GM23248 (cell line): ENCODE results near the gene SHROOM3. TPM values are rescaled to one million over a fixed set of nuclear protein-coding genes. Genes with fewer than 3 reads are reported as not detected.

Experiments used
- DNase-seq: peaks from one replicate; pipeline ENCODE4 v3.0.0-alpha.2; 2015
- H2AFZ ChIP-seq: fragments of 200-600 bp; sonication (generic); 2 replicates; pipeline ENCODE4 v1.6.1; 2016; ENCODE audit warnings: antibody characterized with exemption
- H3F3A ChIP-seq: fragments of 200-600 bp; sonication (generic); 2 replicates; pipeline ENCODE4 v1.6.1; 2016; ENCODE audit warnings: mild to moderate bottlenecking, antibody characterized with exemption, mixed run types; ENCODE audit not compliant: insufficient read depth
- H3K27ac ChIP-seq: fragments of 200-600 bp; sonication (generic); 2 replicates; pipeline ENCODE4 v1.5.1; 2016; ENCODE audit warnings: mild to moderate bottlenecking
- H3K27me3 ChIP-seq: fragments of 200-600 bp; sonication (generic); replicated peaks from 2 replicates; pipeline ENCODE4 v1.6.1; 2016; ENCODE audit warnings: mild to moderate bottlenecking; ENCODE audit not compliant: insufficient read depth
- H3K36me3 ChIP-seq: fragments of 200-600 bp; sonication (generic); 2 replicates; pipeline ENCODE4 v1.6.1; 2016; ENCODE audit warnings: low read depth, mild to moderate bottlenecking
- H3K4me1 ChIP-seq: fragments of 200-600 bp; sonication (generic); 2 replicates; pipeline ENCODE4 v1.6.1; 2016; ENCODE audit warnings: mild to moderate bottlenecking; ENCODE audit not compliant: insufficient read depth
- H3K4me2 ChIP-seq: fragments of 200-600 bp; sonication (generic); one replicate; pipeline ENCODE4 v1.6.1; 2016; ENCODE audit warnings: mild to moderate bottlenecking; ENCODE audit not compliant: unreplicated experiment
- H3K4me3 ChIP-seq: fragments of 200-600 bp; sonication (generic); 2 replicates; pipeline ENCODE4 v1.5.1; 2016; ENCODE audit warnings: mild to moderate bottlenecking
- H3K79me2 ChIP-seq: fragments of 200-600 bp; sonication (generic); 2 replicates; pipeline ENCODE4 v1.6.1; 2016; ENCODE audit warnings: mild to moderate bottlenecking; ENCODE audit not compliant: insufficient read depth
- H3K9ac ChIP-seq: fragments of 200-600 bp; sonication (generic); 2 replicates; pipeline ENCODE4 v1.6.1; 2016; ENCODE audit warnings: mild to moderate bottlenecking
- H3K9me2 ChIP-seq: fragments of 200-600 bp; sonication (generic); 2 replicates; pipeline ENCODE4 v1.6.1; 2016; ENCODE audit warnings: mixed run types, mild to moderate bottlenecking, moderate library complexity; ENCODE audit not compliant: insufficient read depth
- H3K9me3 ChIP-seq: fragments of 200-600 bp; sonication (generic); one replicate; pipeline ENCODE4 v1.6.1; 2017; ENCODE audit warnings: low read depth
- H4K20me1 ChIP-seq: fragments of 200-600 bp; sonication (generic); 2 replicates; pipeline ENCODE4 v1.6.0; 2016; ENCODE audit not compliant: insufficient read depth
- EZH2 ChIP-seq: fragments of 200-600 bp; sonication (generic); IDR thresholded peaks from 2 replicates; pipeline ENCODE4 v1.6.1; 2018; ENCODE audit warnings: antibody characterized with exemption, mild to moderate bottlenecking; ENCODE audit not compliant: insufficient read depth, poor library complexity, severe bottlenecking
- EZH2phosphoT487 ChIP-seq: fragments of 200-600 bp; sonication (generic); IDR thresholded peaks from 2 replicates; pipeline ENCODE4 v1.6.1; 2018; ENCODE audit warnings: antibody characterized with exemption, moderate library complexity, mild to moderate bottlenecking, low read depth; ENCODE audit not compliant: insufficient read depth
- WGBS, 2 experiments: methylation state at CpG; one replicate each; pipeline ENCODE4 v1.1.6; 2015 to 2017; ENCODE audit warnings: low lambda C conversion rate in 2 of 2, low coverage in 1 of 2; ENCODE audit errors: missing lambda C conversion rate in 2 of 2; 5-methylcytosine and 5-hydroxymethylcytosine counted together
- in situ Hi-C: fragments of 300-500 bp; cut with MboI; formaldehyde crosslinking; loops from 2 replicates; pipeline ENCODE4 v1.15.0; 2020
- polyA plus RNA-seq: library from polyadenylated mRNA; unstranded; fragments of >200 nt; fragmentation: Nextera tagmentation; extraction: Ambion mirVana; gene quantifications from 2 replicates; pipeline ENCODE4 v1.2.1, GENCODE V29; 2016
- total RNA-seq: library from RNA; depleted of rRNA; stranded (reverse); fragments of >200 nt; shearing (Covaris generic); gene quantifications from 2 replicates; pipeline ENCODE4 v1.2.3, GENCODE V29; 2014; rRNA removed

The SHROOM3 gene
- total RNA-seq (44.6 and 50.7 TPM in 2 replicates), polyA plus RNA-seq (8.7 and 9.7 TPM in 2 replicates)

DNA sequence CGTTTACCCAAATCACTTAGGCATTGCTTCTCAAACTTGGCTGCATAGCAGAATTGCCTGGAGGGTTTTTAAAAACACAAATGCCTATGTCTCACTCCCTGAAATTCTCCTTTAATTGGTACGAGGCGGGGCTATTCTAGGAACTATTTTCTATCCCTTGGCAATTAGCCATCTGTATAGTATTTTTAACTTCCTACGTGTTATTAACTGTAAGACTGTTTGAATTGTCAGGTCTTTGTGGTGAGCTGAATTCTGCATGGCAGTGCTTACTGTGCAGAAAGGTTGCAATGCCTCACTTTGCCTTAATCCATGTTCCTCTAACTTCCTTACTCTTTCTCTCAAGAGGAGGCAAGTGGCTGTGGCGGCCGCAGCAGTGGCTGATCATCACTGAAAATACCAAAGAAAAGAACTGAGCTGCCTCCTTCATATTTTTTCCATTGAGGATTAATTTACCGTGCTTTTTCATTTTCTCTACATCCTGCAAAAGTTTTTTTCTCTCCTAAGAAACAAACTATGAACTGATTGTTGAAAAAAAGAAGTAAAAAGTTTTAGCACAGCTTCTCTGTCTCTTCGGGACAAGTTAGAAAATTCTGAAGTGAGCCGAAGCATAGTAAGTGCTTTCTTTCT, at the start of gene SHROOM3:
SHROOM3 (plus strand) TSS at position 329 of the 627 bp plus-strand sequence. CDS start 824 bp downstream, outside the sequence.
- Histone ChIP-seq H3K79me2 (no peaks in the 10 kb centered on the region), H2AFZ (peak within 1 kb of the TSS; percentile 87), H3K9ac (peak within 1 kb of the TSS; percentile 54), H3K27ac (no peak within 1 kb of the TSS), H3K9me3 (no peaks in the 10 kb centered on the region), H3F3A (peaks cover 12% of the 10 kb centered on the region; the same call in 1 of the 2 replicates), H4K20me1 (no peaks in the 10 kb centered on the region), H3K9me2 (no peaks in the 10 kb centered on the region), H3K36me3 (no peaks in the 10 kb centered on the region), H3K27me3 (no peaks in the 10 kb centered on the region), H3K4me1 (peaks cover 16% of the 10 kb centered on the region), H3K4me2 (peak within 1 kb of the TSS; percentile 97), H3K4me3 (peak within 1 kb of the TSS; percentile 72)
- TF ChIP-seq EZH2 (no peak), EZH2phosphoT487 (no peak)
- peak; percentile 54 for DNase-seq
- in situ Hi-C loops, result loop anchor here (5.0 kb wide), 1 partner anchor 62 kb away; no protein-coding TSS in a partner anchor
- 20 to 25% methylated on average over 9 of the region's 9 CpGs for WGBS, 2 experiments

DNA sequence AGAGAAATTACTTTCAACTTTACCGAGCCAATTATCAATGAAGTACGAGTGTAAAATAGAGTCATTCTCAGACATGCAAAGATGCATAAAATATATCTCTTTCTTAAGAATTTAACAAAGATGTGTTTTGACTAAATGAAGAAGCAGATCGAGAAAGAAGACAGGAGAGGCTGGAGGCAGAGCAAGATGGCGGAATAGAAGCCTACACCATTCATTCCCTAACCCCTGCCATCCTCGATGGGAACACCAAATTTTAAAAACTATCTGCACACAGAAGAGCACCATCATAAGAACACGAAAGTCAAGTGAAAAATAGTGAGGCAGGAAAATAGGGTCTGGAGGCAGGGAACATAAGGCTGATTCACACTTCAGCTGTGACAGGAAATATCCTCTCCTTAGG, 49.1 kb upstream of the SHROOM3 start:
- Histone ChIP-seq H3K9me2 (no peaks in the 10 kb centered on the region), H3K9ac (no peak overlapping the region), H3K27ac (no peak overlapping the region), H3F3A (no peaks in the 10 kb centered on the region), H3K79me2 (no peaks in the 10 kb centered on the region), H4K20me1 (no peaks in the 10 kb centered on the region), H3K4me2 (no peak overlapping the region), H3K9me3 (no peaks in the 10 kb centered on the region), H2AFZ (no peak overlapping the region), H3K36me3 (no peaks in the 10 kb centered on the region), H3K27me3 (no peaks in the 10 kb centered on the region), H3K4me3 (no peak overlapping the region), H3K4me1 (no peaks in the 10 kb centered on the region)
- TF ChIP-seq EZH2 (no peak), EZH2phosphoT487 (no peak)
- in situ Hi-C loops, result no loop called here
- no peak for DNase-seq
- 77 to 79% methylated on average over 6 of the region's 6 CpGs for WGBS, 2 experiments

- Histone ChIP-seq H2AFZ (no peak overlapping the region), H3K4me3 (no peak overlapping the region), H3F3A (no peaks in the 10 kb centered on the region), H3K79me2 (no peaks in the 10 kb centered on the region), H3K27me3 (0 out of 2 replicates have a peak, but pooled peaks cover 2% of the 10 kb centered on the region), H3K36me3 (no peaks in the 10 kb centered on the region), H3K9ac (no peak overlapping the region), H3K9me3 (no peaks in the 10 kb centered on the region), H3K4me2 (no peak overlapping the region), H4K20me1 (no peaks in the 10 kb centered on the region), H3K9me2 (no peaks in the 10 kb centered on the region), H3K4me1 (no peaks in the 10 kb centered on the region), H3K27ac (no peak overlapping the region)
- 61 to 67% methylated on average over 6 of the region's 6 CpGs for WGBS, 2 experiments
- TF ChIP-seq EZH2phosphoT487, result no peak
- no peak for TF ChIP-seq EZH2
- no peak for DNase-seq
- in situ Hi-C loops, result no loop called here
These were observed 48.3 kb upstream of the SHROOM3 start for GRCh38 chr4:76386566-76387305.

GRCh38 chr4:76388160-76388908, 46.7 kb upstream of the SHROOM3 start:
- Histone ChIP-seq H3K4me1 (no peaks in the 10 kb centered on the region), H3K27me3 (0 out of 2 replicates have a peak, but pooled peaks cover 3% of the 10 kb centered on the region), H4K20me1 (no peaks in the 10 kb centered on the region), H3K9ac (no peak overlapping the region), H3K9me2 (no peaks in the 10 kb centered on the region), H3K36me3 (no peaks in the 10 kb centered on the region), H3K4me3 (no peak overlapping the region), H2AFZ (no peak overlapping the region), H3K79me2 (no peaks in the 10 kb centered on the region), H3K27ac (no peak overlapping the region), H3F3A (no peaks in the 10 kb centered on the region), H3K4me2 (no peak overlapping the region), H3K9me3 (no peaks in the 10 kb centered on the region)
- 65 to 72% methylated on average over 3 of the region's 3 CpGs for WGBS, 2 experiments
- TF ChIP-seq EZH2phosphoT487 (no peak), EZH2 (no peak)
- in situ Hi-C loops, result no loop called here
- DNase-seq, result no peak
